ENCODE results near the gene RGS6.

DNA sequence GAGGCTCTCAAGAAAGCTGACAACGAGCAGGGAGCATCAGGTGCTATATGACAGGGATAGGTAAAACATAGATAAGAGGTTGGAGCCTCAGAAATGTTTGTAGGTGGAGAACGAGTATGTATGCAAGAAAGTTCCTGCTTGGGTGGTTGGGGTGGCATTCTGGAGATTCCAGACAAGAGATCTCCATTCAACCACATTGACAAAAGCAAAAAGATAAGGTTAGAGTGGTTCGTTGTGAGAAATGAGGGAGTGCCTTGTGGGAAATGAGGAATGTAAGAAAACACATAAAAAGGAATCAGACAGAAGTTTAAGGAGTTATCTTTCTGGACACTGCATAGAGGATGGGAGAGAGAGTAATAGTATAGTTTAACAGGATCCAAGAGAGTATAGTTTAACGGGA, 671.4 kb downstream of the RGS6 start:
- TF ChIP-seq, protein P1, sequence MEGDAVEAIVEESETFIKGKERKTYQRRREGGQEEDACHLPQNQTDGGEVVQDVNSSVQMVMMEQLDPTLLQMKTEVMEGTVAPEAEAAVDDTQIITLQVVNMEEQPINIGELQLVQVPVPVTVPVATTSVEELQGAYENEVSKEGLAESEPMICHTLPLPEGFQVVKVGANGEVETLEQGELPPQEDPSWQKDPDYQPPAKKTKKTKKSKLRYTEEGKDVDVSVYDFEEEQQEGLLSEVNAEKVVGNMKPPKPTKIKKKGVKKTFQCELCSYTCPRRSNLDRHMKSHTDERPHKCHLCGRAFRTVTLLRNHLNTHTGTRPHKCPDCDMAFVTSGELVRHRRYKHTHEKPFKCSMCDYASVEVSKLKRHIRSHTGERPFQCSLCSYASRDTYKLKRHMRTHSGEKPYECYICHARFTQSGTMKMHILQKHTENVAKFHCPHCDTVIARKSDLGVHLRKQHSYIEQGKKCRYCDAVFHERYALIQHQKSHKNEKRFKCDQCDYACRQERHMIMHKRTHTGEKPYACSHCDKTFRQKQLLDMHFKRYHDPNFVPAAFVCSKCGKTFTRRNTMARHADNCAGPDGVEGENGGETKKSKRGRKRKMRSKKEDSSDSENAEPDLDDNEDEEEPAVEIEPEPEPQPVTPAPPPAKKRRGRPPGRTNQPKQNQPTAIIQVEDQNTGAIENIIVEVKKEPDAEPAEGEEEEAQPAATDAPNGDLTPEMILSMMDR (IDR thresholded peaks at IDR 0.05; ENCODE audit: low read length): no peak
- TF ChIP-seq EZH2 (IDR thresholded peaks at IDR 0.05; ENCODE audit: borderline replicate concordance, low read length): no peak

Data from OCI-LY1 (cell line).